SK-N-MC (cell line): ENCODE measurements around the gene DICER1.

Source experiments
- EZH2 ChIP-seq: fragments of 200-600 bp; sonication (generic); IDR thresholded peaks from one replicate; pipeline ENCODE4 v1.6.1; 2017; ENCODE audit warnings: antibody characterized with exemption
- POLR2AphosphoS5 ChIP-seq: IDR thresholded peaks from 2 replicates; pipeline ENCODE4 v1.6.1; 2012; ENCODE audit warnings: mild to moderate bottlenecking, low read depth, low read length, borderline replicate concordance

- TF ChIP-seq EZH2 (no peak), POLR2AphosphoS5 (no peak)
Observed at GRCh38 chr14:95040708-95041476, 116.4 kb downstream of the DICER1 start.
